Neural progenitor cell (in vitro differentiated cells): ENCODE results near the gene GSTT2.
"Not testable (repeated sequence)": the region's sequence is repeated elsewhere in the genome, so short reads cannot be mapped to it uniquely, and the experiment has no call there.

Experiments
- CTCF ChIP-seq: fragments of 200-600 bp; sonication (generic); IDR thresholded peaks from 2 replicates; pipeline ENCODE4 v1.5.1; 2017; ENCODE audit warnings: antibody characterized with exemption, mild to moderate bottlenecking
- EZH2phosphoT487 ChIP-seq: fragments of 200-600 bp; sonication (generic); IDR thresholded peaks from 2 replicates; pipeline ENCODE4 v1.6.1; 2017; ENCODE audit warnings: antibody characterized with exemption

- TF ChIP-seq EZH2phosphoT487, CTCF: not testable (repeated sequence)
Measured at GRCh38 chr22:23993581-23994177, 13.7 kb downstream of the GSTT2 start.
